Measurements from ENCODE around the gene MXRA8.
"Not testable (repeated sequence)": the region's sequence is repeated elsewhere in the genome, so short reads cannot be mapped to it uniquely, and the experiment has no call there.

Gene MXRA8

GRCh38 chr1:1318777-1319645, 39.3 kb downstream of the MXRA8 start:
- DNase-seq, result no peak

DNA sequence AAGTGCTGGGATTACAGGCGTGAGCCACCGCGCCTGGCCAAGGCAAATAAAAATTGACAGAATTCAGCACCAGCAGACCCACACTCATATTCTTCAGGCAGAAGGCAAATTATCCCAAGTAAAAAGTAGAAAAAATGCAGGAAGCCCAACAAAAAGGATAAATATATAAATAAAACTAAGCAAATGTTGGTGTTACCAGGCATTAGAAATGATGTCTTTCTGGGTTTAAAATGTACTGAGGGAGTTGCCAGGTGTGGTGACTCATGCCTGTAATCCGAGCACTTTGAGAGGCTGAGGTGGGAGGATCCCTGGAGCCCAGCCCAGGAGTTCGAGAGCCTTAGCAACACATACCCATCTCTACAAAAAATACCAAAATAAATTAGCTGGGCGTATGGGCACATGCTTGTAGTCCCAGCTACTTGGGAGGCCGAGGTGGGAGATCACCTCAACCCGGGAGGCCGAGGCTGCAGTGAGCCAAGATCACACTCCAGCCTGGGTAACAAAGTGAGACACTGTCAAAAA, 40.2 kb downstream of the MXRA8 start:
- DNase-seq, result no peak

DNA sequence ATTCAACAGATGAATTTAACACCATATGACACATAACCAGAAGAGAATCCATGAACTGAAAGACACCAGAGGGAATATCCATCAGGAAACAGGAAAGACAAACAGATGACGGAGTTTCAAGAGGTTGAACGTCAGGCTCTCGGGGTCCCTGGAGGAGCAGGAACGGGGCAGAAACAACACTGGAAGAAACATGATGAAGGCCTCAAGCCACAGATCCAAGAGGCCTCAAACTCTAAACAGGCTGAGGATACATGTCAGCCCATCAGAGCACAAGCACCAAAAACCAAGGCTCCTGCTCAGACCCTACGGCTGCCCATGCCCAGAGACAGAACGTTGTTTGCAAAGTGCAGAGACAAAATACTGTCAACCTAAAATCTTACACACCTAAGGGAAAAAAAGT, 40.9 kb downstream of the MXRA8 start:
- DNase-seq, result no peak

- DNase-seq, result not testable (repeated sequence)
Measured at GRCh38 chr1:1316199-1316598, 42.2 kb downstream of the MXRA8 start.

DNA sequence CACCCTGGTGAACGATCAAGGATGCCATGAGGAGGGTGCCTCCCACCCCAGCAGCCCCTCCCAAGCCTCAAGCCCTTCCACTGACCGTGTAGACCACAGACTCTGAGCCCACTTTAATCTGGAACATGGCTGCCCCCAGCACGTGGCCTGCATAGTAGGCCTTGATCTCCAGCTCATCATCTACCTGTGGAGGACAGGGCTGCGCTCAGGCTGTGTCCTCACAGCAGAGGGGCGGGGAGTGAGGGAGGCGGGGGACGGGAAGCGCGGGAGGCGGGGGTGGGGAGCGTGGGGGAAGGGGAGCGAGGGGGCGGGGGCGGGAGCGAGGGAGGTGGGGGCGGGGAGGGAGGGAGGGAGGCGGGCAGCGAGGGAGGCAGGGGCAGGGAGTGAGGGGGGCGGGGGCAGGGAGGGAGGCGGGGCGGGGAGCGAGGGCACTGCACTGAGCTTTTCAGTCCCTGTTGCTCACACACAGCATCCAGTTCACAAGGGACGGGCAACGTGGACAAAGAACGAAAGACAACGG, 42.9 kb downstream of the MXRA8 start:
- DNase-seq, result no peak

- no peak for DNase-seq
Measured at GRCh38 chr1:1314678-1315335, 43.5 kb downstream of the MXRA8 start.

GRCh38 chr1:1314237-1314586, 44.1 kb downstream of the MXRA8 start:
- DNase-seq, result no peak

DNA sequence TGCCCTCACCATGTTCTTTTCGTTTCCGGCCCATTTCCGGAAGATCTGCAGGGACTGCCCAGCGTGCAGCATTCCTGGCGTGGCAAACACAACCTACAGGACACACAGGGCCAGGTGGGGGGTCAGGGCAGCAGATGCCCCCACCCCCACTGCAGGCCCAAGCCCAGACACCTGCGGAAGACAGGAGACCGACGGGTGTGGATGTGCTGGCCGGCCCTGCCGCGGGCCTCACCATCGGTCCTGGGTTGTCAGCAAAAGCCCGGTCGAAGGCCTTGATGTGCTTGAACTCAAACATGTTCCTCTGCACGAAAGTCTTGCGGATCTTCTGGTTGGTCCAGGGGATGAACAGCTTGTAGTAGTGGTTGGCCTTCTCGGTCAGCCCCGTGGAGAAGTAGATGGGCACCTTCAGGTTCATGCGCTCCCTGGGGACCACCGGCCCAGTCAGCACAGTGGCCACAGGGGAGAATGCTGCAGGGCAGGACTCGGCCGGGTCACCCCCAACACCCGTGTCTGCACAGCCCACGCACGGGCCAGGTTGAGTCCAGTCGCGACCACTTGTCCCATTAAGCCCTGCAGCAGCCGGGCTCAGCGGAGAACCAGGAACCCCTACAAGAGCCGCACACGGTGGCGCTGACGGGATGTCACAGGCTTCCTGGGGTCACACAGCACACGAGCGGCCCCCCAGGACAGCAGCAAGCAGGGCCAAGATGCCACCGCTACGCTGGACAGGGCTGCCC, 44.7 kb downstream of the MXRA8 start:
- no peak for DNase-seq

DNA sequence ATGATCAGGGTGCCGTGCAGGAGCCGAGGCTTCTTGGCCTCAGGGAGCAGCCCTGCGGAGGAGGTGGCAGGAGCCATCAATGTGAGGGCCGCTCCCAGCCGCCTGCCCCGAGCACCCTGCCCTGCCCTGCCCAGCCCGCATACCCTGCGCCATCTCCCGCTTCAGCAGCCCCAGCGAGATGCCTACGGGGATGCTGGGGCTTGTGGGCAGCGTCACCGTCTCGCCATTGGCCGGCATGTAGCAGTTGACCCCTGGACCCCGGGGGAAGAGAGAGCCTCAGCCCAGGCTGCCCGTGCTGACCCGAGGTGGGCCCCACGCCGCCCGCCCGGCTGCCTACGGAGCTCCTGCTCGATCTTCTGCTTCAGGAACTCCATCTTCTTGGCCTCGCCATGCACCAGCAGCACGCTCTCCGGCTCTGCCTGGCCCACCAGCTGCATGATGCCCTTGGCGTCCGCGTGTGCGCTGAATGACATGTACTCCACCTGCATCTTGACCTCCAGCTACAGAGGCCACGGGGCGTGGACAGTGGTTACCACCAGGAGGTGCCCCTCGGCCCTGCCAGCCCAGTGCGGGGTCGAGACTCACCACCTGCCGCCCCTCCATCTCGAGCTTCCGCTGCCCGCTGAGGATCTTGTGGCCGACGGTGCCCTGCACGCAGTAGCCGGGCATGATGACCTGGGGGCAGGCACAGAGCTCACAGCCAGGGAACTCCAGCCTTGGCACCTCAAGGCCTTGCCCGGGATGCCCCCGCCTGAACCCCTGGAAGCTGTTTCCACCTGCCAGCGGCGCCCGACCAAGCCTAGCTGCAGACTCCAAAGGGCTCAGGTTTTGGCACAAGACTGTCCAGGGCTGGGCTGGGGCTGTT, 45.7 kb downstream of the MXRA8 start:
- no peak for DNase-seq

DNA sequence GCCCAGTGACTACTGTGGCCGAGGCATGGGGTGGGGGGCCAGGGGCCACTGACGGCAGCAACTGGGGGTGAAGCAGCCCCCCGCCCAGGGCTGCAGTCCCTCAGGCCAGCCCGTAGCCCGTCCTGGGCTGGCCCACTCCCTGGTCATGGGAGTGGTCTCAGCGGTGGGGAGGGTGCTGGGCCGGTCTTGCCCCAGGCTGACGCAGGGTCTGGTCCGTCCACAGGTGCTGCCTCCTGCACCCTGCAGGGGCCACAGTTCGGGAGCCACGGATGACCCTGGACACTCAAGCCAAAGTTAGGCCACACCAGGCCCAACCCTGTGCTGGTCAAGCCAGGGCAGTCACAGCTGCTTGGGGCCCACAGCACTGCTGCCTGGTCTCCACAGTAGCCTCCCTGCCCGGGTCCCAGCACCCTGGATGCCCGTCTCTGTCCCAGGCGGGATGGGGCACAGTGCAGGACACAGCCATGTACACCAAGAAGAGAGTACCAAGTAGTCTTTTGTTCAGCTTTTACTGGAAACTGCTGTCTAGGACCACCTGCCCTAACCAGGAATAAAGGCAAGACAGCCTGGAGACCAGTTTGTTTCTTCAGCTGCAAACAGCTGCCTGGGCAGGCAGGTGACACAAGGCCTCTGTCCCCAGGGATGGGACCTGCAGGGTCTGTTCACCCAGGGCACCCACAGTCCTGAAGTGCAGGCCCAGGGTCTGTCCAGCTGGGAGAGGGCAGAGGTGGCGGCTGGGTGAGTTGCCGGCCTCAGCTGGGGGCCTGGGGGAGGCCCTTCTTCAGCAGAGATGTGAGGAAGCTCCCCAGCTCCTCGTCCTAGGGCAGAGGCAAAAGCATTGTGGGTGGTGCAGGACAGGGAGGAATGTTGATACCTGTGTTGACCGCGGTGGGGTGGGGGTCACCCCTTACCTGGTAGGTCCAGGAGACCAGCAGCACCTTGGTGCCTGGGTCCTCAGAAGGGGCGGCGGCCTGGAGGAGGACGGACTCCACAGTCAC, 46.9 kb downstream of the MXRA8 start:
- no peak for DNase-seq

GRCh38 chr1:1310476-1311053, 47.8 kb downstream of the MXRA8 start:
- DNase-seq, result no peak

GRCh38 chr1:1310109-1310385, 48.3 kb downstream of the MXRA8 start:
- no peak for DNase-seq

DNA sequence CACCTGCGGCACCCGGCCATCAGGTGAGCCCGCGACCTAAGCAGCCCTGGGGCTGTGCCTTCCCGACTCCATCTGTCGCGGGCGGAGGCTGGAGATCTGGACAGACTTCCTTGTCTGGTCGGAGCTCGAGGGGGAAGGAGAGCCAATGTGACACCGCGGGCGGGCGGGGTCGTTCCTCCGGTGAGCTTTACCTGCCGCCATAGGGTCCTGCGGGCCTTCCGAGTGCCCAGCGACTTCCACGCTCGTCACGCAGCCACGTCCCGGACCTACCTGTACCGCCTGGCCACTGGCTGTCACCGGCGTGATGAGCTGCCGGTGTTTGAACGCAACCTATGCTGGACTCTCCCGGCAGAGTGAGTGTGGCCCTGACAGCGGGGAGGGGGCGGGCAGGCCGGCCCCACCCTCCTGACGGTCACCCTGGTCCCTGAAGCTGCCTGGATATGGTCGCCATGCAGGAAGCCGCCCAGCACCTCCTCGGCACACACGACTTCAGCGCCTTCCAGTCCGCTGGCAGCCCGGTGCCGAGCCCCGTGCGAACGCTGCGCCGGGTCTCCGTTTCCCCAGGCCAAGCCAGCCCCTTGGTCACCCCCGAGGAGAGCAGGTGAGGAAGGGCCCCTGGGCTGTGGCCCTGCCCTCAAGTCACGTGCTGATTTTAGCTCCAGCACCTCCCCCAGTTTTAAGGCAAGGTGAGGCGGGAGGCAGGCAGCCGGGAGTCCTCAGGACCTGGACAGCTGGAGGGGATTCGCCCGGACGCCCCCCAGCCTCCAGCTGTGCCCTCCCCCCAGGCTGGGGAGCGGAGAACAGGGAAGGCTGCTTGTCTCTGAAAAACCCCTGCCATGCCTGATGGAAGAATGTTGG, 48.9 kb downstream of the MXRA8 start:
- peak; percentile 18 for DNase-seq

- DNase-seq, result no peak
Measured at GRCh38 chr1:1308756-1309250, 49.6 kb downstream of the MXRA8 start.

DNA sequence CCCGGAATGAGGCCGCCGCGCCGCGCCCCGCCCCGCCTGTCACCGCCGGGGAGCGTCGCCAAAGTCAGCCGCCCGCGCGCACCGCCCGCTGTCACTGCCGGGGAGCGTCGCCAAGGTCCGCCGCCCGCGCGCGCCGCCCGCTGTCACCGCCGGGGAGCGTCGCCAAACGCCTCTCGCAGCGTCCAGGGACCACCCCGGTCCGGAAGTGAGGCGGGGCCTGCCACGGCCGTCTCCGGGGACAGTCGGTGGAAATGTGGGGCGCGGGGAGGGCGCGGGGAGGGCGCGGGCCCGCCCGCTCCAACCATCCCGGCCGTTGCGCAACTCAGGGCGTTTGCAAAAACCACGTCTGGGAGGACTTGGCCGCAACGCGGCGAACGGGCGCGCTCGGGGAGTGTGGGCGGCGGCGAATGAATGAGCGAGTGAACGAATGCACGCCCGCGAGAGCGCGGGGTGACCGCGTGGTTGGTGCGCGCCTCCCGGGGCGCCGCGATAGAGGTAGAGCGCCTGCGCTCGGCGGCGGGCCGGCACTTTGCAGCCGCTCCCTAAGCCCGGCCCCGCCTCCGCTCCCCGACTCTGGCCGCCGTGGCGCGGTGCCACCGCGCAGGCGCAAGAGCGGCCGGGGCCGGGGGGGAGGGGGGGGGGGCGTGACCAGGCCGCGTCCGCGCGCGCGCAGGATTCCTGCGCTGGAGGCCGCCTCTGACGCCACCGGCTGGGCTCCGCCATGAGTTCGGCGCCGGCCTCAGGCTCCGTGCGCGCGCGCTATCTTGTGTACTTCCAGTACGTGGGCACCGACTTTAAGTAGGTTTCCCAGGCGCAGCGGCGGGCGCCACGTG, 50.2 kb downstream of the MXRA8 start, which contains the start of the genes ACAP3 and PUSL1:
TSS of gene ACAP3 (minus strand) at position 8 of the 833 bp plus-strand sequence. CDS start 115 bp downstream, outside the sequence.
TSS of gene PUSL1 (plus strand) at position 675 of the 833 bp plus-strand sequence. CDS start at position 722, 47 bp downstream.
- peak; percentile 90 for DNase-seq

- DNase-seq, result no peak
Measured at GRCh38 chr1:1307261-1307922, 51.0 kb downstream of the MXRA8 start.

- DNase-seq, result no peak
Measured at GRCh38 chr1:1306661-1307260, 51.6 kb downstream of the MXRA8 start.

All from central memory CD4-positive, alpha-beta T cell (primary cell).